NCI-H526 (cell line): ENCODE data around the gene NFAT5.

Source experiments
- DNase-seq, 2 experiments: peaks; one replicate each; lab custom pipeline; 2025; lab: John Stamatoyannopoulos, UW

NFAT5 gene

GRCh38 chr16:69741519-69741918, 175.8 kb downstream of the NFAT5 start:
- no peak for DNase-seq

GRCh38 chr16:69741951-69742904, 176.5 kb downstream of the NFAT5 start:
- DNase-seq = no peak

- DNase-seq = no peak
Observed at GRCh38 chr16:69744363-69745231, 178.8 kb downstream of the NFAT5 start.

- DNase-seq = no peak
Observed at GRCh38 chr16:69745232-69745612, 179.5 kb downstream of the NFAT5 start.

GRCh38 chr16:69745959-69746358, 180.2 kb downstream of the NFAT5 start:
- DNase-seq = no peak

GRCh38 chr16:69747115-69747514, 181.3 kb downstream of the NFAT5 start:
- DNase-seq = no peak

GRCh38 chr16:69748694-69749345, 183.1 kb downstream of the NFAT5 start:
- no peak for DNase-seq

- DNase-seq = peak in 1 of 2 experiments; percentile 31
Observed at GRCh38 chr16:69754143-69754468, 188.3 kb downstream of the NFAT5 start.
